Stimulated activated CD4-positive, alpha-beta T cell treated with anti-CD3 and anti-CD28 coated beads, Interleukin-12 subunit alpha, Interleukin-12 subunit beta, amount 100 ng/mL, for 4 hours (primary cell): ENCODE results near the gene SLC7A8.

Experiments used
- DNase-seq: peaks from one replicate; pipeline ENCODE4 v3.0.0-alpha.2; 2020

The SLC7A8 gene

DNA sequence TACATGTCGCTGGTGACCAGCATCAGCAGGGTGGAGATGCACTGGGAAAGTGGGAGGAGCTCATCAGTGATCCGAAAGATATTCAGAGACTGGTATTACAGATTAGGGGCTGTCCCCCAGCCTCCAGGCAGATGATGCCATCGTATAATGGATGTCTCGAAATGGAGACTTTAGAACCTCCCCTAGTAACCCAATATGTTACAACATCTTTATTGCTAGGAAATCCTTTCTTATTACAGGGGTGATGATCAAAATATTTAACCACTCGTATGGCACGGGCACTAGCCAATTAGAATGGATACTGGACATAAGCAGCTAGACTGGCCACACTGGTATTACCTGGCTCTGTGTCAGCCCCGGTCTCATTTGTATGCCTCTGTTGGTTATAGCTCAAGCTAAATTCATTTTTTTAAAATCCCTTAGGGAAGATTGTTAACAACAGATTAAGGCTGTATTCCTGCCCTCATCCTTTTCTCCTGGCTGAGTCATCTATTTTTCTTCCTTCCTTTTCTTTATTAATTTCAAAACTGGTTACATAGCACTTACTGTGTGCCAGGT is 53.6 kb downstream of the SLC7A8 start:
- DNase-seq = no peak

DNA sequence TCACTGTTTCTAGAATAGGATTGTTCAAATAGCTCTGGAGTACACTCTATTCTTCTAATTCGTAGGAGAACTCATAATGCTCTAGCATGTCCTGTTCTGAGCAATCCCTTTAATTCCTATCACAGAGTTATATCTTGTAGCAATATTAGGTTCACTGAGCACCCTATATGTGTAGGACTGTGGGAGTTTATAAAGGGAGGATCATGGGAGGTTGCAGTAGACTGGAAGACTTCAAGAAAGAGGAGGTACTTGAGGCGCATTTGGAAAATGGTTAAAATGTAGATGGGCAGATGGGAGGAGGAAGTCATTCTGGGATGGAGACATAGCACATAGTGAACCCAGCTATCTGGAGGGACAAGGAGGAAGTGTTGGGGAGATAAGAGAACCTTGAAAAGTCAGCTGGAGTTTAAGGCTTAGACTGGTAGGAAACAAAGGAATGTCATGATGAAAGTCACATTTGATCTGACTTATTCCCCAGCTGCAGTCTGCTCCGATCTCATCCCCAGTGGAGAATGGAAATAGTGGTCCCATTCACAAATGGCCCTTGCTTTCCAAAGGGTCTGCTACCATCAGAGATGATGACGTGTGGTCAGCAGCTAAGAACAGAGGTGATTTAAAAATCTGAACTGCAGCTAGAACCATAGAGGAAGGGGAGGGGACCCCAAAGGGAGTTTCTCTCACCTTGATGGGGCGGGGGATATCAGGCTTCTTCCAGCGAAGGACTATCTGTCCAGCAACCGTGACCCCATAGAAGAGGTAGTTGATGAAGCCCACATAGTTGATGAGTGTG is 54.3 kb downstream of the SLC7A8 start:
- no peak for DNase-seq

DNA sequence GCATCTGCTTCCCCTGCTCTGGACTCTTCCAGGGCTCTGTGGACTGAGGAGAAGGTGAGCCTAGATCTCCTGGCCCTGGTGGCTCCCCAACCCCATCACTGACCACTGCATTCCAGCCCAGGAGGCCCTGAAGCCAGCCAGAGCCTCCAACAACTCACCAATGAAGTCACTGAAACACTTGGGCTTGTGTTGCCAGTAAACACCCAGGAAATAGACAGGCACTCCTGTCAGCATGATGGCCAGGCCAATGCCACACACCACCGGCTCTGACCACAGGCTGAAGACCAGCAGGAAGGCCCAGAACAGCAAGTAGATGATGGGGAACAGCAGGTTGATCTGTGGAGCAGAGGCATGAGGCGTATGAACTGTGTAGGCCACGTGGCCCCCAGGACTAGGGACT is 55.6 kb downstream of the SLC7A8 start:
- no peak for DNase-seq

DNA sequence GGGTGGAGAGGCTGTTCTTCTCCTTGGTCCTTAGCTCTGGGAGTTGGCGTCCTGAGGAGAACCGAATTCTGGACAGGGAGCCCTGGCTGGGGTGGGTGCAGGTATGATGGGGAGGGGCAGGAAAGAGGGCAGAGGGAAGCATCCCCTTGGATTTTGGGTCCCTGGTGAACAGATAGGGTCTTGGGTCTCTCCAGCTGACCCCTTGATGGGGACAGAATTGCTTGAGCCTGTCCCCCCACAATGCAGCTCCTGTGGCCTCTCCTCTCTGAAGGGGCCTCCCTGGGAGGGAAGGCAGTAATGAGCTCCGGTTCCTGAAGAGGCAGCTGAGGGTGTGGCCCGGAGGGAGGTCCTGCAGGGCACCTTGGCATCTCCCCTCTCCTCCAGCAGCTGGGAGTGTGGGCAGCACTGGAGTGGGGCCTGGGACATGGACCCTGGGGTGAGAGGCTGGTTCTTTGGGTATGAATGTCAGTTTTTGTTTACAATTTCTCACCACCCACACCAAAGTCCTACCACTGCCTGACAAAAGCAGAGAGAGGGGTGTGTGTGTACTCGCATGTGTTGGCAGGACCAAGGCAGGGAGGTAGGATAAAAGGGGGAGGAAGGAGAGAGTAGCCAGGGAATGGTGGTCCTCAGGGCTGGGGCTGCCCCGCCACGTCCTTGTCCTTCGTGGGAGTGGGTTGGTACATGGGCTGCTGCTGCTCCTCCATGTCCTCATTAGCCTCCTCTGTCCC is 56.7 kb downstream of the SLC7A8 start:
- no peak for DNase-seq

DNA sequence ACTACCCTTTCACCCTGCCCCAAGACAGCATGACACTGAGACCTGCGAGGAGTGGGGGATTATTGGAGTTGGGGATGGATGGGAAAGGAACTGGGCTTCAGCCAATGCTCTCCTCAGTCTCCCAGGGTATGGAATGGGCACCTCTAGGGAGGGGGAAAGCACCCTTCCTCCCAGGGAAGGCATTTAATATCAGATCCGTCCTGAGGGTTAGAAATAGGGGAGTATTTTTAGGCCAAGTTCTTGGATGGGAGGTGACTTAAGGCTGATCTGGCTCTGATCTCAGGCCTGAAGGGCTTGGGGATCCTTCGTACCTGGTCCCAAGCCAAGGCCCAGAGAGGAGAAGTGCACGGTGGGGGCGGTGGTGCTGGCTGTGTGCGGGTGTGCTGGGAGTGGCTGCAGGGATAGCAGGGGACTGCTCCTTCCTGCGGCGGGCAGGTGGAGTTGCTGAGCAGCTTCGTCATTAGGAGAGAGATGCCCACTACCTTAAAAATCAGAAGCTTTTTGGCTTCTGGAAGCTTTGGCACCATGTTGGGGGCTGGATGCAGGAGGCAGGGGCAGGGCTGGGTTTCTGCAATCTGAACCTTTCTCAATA is 57.4 kb downstream of the SLC7A8 start:
- DNase-seq = no peak

DNA sequence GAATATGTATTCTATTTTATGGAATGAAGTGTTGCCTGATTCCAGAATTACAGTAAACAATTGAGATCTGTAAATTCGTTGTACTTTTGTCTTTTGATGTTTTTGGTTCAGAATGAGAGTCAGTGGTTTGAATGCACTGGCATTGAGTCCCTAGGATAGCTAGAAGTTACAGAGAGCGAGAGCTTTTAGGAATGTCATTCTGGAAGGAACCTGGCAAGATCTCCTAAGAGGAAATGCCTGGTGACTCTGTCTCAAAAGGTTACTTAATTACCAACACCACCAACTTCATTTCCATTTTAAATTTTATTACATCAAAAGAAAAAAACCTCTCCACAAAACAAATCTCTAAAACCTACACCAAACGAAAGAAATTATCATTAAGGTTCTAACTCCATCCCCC is 58.4 kb downstream of the SLC7A8 start:
- DNase-seq = no peak

DNA sequence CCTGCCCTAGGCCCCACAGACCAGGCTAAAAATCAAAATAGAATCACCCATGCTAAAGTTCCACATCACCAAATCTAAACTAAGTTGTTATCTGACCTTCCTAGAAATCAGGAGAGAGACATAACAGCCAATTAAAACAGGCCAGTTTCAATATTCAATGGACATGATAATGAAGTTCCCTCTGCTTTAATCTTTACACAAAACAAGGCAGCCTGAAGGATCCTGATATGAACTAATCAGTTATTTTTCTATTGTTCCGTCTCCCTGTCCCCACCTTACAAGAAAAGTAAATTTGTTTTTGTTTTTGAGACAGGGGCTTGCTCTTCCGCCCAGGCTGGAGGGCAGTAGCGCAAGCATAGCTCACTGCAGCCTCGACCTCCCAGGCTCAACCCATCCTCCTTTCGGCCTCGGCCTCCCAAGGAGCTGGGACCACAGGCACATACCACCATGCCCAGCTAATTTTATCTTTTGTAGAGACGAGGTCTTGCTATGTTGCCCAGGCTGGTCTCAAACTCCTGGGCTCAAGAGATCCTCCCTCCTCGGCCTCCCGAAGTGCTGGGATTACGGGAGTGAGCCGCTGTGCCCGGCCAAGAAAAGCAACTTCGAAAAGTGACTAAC is 59.0 kb downstream of the SLC7A8 start:
- no peak for DNase-seq

DNA sequence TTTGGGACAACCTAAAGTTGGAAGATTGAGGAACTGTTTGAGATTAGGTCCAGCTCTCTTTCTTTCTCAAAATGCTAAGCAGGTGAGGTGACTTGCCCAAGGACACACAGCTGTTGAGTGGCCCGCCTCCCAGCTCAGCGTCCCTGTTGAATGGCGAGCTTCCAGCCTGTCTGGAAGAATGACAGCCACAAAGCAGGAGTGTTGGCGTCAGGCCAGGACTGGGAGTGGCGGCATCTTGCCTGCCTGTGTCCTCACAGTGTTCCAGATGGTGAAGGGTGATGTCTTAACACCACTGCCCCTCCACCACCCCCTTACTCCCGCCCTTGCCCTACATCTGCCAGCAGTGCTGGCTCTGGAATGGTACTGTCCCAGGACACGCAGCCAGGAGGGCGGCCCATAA is 60.0 kb downstream of the SLC7A8 start:
- no peak for DNase-seq

DNA sequence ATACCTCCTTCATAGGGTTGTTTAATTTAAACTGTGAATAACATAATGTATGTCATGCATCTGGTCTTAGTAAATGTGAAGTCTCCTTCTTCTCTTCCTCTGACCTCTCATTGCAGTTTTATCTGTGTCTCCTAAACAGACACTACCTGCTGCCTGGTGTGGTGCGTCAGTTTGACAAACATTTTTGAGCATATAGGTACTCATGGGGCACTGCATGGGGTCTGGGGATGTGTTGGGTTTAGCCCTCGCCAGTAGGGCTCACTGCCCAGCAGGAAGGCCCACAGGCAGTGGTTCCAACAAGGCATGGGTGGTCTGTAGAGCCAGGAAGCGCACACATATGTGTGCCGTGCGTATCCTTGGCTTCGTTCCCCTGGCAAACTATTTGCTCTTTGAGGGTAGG is 61.4 kb downstream of the SLC7A8 start:
- DNase-seq = no peak

DNA sequence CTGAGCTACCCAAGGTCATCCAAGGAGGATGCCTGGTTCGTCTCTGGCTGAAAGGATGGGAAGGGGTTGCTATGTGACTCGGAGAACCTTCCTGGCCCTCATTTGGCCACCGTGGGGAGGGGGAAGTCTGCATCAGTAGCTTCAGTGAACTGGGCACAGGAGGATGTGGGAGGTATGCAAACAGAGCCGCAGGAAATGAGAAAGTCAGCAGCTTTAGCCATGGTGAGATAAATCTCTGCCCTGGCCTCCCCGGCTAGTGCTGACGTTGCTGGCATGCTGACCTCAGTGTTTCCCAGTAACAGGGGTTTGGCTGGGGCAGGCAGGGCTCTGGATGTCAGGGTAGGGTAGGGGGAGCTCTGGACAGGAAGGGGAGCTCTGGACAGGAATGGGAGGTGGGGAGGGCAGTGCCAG is 62.1 kb downstream of the SLC7A8 start:
- DNase-seq = no peak

DNA sequence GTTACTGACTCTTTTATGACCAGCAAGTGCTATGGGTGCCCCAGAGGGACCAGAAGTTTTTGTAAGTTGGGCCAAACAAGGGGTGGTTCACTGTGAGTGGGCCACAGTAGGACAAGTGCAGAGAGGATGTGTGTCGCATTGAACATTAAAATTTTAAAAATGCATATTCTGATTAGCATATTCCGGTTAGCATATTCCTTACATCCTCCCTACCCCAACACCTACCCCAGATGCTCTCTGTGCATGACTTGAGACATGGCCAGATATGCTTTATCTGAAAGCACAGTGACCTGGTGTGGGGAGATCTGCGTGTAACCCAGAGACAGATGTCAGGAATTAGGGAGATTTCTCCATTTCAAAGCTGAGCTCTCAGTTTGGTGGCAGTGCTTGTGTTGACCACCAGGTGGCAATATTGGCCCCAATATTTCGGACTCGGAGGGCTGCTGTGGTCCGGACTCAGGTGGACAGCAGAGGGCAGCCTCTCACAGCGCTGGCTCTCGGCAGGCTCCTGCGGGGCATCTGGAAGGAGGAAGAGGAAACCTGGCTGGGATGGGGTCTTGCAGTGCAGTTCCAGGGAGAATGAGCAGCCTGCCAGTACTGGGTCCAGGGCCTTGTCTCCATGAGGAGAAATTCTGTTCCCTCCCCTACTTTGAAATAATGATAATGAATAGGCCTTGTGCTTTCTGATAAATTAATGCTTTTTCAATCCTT is 62.8 kb downstream of the SLC7A8 start:
- DNase-seq = peak; percentile 67

DNA sequence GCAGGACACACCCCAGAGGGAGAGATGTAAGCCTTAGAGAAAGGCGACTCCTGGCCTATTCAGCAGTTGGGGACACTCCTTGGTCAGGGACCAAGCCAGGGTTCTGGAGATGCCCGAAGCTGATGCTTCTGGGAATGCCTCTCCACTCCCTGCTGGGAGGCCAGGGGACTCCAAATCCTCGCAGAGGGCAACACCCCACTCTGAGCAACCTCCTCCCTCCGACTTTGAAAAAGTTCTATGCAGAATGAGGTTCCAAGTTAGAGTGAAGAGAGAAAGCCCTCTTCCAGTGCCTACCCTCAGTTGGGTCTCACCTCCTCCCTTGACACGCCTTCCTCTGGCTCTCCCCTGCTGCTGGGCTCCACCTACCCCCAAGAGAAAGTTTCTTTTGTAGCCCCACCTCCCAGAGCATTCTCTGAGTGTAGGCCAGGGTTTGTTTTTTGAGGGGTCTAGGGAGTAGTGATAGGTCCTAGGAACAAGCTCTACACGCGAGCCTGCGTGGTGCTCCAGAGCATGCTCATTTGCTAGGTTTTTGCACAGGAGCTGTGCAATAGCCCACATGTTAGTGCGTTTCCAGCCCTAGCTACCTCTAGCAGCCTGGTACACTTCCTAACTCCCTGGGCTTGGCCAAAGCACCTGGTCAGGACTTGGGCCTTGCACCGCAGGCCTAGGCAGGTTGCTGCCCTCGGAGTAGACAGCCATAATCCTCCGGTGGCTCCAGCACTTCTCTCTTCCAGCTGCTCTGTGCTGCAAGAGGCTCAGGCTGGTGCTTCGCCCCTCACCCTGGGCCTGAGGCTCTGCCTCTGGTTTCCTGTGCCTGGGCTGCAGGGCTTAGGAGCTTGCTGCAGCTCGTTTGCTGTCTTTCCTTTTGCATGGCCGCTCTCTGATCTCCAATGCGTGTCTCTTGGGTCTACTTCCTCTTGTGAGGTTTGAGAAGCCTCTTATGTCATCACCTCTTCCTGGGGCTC is 63.8 kb downstream of the SLC7A8 start:
- peak; percentile 24 for DNase-seq

DNA sequence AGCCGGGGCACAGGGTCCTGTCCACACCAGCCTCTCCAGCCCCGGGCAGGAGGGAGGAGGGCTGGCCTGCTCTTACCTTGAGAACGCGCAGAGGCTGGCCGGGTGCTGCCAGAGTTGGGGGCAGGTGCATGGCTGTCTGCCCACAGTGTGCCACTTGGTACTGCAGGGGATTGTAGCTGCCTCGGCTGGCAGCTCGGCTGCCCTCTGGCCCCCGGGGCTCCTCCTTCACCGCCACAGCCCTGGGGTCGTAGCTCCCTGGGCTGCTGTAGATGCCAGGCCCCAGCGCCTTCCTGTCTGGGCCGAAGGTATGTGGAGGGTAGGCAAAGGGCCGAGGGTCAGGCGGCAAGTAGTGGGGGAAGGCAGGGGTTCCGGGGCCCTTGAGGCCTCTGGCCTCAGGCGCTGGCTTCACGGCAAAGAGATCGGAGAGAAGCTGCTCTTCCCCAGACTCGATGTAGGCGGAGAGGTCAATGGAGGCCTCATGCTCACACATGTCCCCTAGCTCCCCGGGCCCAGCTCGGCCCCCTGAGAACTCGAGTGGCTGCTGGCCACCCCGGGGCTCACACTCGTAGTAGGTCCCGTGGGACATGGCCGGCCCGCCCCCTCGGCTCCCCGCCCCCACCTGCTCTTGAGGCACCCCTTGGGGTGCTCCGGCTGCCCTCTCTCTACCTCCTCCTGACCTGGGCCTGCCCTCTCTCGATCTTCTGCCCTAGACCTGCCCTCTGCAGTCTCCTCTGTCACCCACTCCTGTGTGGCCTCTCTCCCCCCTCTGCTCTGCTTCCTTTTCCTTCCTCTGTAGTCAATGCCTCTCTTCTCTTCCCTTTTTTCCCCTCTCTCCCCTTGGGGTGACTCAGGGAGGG is 64.7 kb downstream of the SLC7A8 start, which contains the start of gene CEBPE:
Gene CEBPE (minus strand): TSS at position 750 of the 857 bp plus-strand sequence. CDS start 164 bp downstream, at position 586.
- DNase-seq = no peak

DNA sequence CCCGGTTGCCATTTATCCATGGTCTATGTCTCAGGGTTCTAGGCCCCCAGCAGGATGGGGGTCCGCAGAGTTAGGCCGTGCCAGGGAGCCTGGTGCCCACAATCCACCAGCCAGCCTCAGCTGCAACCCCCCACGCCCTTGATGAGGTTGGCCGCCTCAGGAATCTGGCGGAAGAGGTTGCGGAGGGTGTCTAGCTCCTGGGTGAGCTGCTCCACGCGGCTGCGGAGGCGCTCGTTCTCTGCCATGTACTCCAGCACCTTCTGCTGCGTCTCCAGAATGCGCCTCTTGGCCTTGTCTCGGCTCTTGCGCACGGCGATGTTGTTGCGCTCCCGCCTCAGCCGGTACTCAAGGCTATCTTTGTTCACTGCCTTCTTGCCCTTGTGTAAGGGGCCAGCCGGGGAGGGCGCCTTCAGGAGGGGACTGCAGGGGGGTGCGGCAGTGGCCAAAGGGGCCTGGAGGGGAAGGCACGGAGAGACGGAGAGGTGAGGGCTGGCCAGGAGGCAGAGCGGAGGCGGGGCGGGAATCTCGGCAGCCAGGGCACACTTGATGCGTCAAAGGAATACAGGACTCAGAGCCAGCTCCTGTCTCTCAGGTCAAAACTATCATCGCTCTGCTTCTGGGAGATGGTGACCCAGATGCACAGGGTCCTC is 66.0 kb downstream of the SLC7A8 start:
- DNase-seq = no peak

DNA sequence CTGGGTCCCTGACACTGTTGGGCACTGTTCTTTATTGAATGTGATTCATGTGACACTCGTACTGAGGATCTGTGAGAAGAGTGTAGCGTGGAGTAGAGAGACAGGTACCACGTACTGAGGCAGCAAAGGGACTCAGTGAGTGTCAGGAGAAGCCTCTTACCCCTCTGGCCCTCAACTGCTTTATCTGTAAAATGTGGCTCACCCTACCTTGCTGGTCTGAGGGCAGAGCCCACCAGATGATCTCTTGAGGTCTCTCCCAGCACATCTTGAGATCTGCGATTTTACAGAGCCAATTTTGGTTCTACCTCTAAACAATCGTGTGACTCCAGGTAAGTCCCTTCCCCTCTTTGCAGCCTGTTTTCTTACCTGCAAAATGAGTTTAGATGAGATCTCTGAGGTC is 67.5 kb downstream of the SLC7A8 start:
- no peak for DNase-seq

DNA sequence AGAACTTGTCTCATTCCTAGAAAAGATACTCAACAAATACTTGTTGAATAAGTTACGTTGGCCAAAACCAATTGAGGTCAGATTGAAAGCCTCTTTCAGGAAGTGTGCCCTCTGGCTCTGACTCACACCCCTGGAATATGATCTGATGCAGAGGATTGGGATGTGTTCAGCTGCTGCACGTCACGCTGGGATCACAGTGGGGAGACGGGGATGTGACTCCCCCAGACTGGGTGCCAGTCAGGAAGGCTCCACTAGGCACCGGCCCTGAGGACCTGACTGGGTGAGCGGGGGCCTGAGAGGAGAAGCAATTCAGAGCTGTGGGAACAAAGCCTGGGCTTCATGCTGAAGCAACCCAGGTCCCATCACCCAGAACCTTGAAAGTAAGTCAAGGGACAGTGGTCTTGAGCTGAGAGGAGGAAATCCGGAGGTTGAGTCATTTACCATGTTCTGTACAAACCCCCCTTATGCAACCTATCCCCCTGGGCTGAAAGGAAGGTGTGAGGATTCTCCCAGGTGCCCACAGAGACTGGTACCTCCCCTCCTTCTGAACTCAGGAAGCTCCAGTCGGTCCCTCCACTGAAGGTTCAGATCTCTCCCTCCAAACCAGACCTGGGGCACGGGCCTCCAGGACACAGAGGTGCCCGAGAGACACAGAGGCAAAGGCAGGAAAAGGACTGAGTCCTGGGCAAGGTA is 68.3 kb downstream of the SLC7A8 start:
- no peak for DNase-seq

DNA sequence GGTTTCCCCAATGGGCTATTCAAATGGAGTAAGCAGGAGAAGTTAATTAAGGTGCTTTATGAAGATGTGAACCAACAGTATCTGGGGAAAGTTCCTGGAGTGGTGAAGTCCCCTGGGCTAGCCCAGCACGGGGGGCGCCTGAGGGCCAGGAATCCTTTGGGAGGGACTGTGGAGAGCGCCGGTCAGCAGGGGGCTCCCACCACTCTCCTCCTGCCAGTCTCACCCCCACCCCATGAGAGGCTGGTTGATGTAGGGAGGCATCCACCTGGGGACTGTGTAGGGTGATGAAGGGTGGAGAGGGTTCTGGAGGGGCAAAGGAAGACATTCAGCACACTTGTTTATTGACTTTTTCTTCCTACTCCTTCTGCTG is 68.8 kb downstream of the SLC7A8 start:
- DNase-seq = no peak

DNA sequence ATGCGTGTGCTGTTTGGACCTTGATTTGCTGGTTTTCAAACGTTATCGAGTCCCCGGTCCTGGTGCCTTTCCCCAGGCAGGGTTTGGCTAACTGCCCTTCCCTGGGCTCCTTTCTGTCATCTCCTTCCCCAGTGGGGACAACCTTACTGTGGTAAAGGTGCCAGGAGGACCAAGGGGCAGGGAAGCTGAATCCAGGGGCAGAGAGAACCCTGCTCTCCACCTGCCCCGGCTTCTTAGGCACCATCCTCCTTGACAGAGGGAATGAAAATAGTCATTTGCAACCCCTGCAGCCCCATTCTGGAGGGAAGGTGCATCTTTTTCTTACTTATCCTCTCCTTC is 69.4 kb downstream of the SLC7A8 start:
- DNase-seq = no peak

DNA sequence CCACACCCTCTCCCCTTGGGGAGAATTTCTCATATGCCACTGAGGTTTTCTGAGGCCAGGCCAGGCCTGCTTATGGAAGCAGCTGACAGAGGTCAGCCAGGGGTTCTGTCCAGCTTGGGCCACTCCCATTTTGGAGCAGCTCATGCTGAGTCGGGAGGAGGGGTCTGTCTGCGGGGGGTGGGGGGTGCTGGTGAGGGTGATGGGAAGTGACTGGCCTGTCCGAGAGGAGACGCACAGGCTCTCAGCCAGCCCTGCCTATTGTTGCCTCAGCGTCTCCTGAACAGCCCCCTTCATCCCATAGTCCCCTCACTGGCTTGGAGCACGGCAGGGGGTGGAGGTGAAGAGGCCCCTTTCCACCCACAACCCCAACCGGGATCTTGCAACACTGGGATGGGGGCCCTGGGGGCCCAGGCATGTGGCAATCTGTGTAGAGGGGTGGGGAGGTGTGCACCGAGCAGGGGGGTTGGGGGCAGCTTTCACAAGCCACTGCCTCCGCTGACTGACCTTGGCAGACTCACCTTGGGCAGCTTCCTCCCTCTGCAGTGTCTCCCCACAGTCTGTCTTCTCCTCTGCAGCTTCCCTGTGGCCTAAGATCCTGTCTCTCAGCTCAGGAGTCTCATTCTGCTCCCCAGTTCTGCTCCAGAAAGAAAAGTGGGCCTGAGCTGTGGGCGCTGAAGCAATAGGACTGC is 69.9 kb downstream of the SLC7A8 start:
- DNase-seq = no peak
